Tibial nerve (tissue), 4 donors: ENCODE data around the gene CIB2. TPM values are rescaled to one million over a fixed set of nuclear protein-coding genes. Genes with fewer than 3 reads are reported as not detected.

Experiments used
- DNase-seq, 2 donors: peaks; one replicate each; pipeline ENCODE4 v3.0.0-alpha.2; 2019; ENCODE audit warnings: low spot score in 2 of 2
- H3K27ac ChIP-seq, 4 donors: fragments of 200-600 bp; sonication (generic) in 3 of 4; one replicate each; pipeline ENCODE4 v1.5.1; 2017 to 2019; ENCODE audit warnings: mild to moderate bottlenecking in 1 of 4
- H3K27me3 ChIP-seq, 2 donors: fragments of 200-600 bp; sonication (generic) in 1 of 2; one replicate each; pipeline versions ENCODE4 v1.5.1 to v1.6.0; 2017 to 2019
- H3K36me3 ChIP-seq, 3 donors: fragments of 200-600 bp; sonication (generic); one replicate each; pipeline ENCODE4 v1.5.1; 2018 to 2019
- H3K4me1 ChIP-seq, 4 donors: fragments of 200-600 bp; sonication (generic) in 3 of 4; one replicate each; pipeline ENCODE4 v1.5.1; 2017 to 2019
- H3K4me3 ChIP-seq, 4 donors: fragments of 200-600 bp; sonication (generic) in 3 of 4; one replicate each; pipeline ENCODE4 v1.5.1; 2017 to 2019; ENCODE audit warnings: mild to moderate bottlenecking in 1 of 4, moderate library complexity in 1 of 4
- H3K9me3 ChIP-seq, 4 donors: fragments of 200-600 bp; sonication (generic) in 3 of 4; one replicate each; pipeline ENCODE4 v1.5.1; 2017 to 2019
- EP300 ChIP-seq, 2 donors: sonication (generic); formaldehyde crosslinking; IDR thresholded peaks; one replicate each; pipeline ENCODE4 v1.6.1; 2017; ENCODE audit warnings: antibody characterized with exemption in 2 of 2, mild to moderate bottlenecking in 1 of 2
- POLR2A ChIP-seq, 2 donors: fragments of 450-650 bp; IDR thresholded peaks; one replicate each; pipeline ENCODE4 v1.6.1; 2017; ENCODE audit warnings: antibody characterized with exemption in 2 of 2, mild to moderate bottlenecking in 2 of 2, moderate library complexity in 2 of 2
- WGBS, 2 donors: methylation state at CpG; one replicate each; pipeline ENCODE4 v1.1.5; 2018; 5-methylcytosine and 5-hydroxymethylcytosine counted together
- total RNA-seq, 4 donors: library from RNA; depleted of rRNA; stranded (reverse); fragments of >200 nt; gene quantifications; one replicate each; pipeline ENCODE4 v1.1.0, GENCODE V29; 2016
- TF ChIP-seq, protein P1 (sequence below), 5 experiments: fragments of 200-600 bp in 3 of 5; fragments of 450-650 bp in 2 of 5; sonication (generic) in 3 of 5; IDR thresholded peaks; one replicate each; pipeline ENCODE4 v1.5.1; 2016 to 2019; ENCODE audit warnings: antibody characterized with exemption in 5 of 5, mild to moderate bottlenecking in 3 of 5, moderate library complexity in 2 of 5

The CIB2 gene
- total RNA-seq, 4 donors from 2014 or later, result 0.63 to 11.0 (median 2.8) TPM

DNA sequence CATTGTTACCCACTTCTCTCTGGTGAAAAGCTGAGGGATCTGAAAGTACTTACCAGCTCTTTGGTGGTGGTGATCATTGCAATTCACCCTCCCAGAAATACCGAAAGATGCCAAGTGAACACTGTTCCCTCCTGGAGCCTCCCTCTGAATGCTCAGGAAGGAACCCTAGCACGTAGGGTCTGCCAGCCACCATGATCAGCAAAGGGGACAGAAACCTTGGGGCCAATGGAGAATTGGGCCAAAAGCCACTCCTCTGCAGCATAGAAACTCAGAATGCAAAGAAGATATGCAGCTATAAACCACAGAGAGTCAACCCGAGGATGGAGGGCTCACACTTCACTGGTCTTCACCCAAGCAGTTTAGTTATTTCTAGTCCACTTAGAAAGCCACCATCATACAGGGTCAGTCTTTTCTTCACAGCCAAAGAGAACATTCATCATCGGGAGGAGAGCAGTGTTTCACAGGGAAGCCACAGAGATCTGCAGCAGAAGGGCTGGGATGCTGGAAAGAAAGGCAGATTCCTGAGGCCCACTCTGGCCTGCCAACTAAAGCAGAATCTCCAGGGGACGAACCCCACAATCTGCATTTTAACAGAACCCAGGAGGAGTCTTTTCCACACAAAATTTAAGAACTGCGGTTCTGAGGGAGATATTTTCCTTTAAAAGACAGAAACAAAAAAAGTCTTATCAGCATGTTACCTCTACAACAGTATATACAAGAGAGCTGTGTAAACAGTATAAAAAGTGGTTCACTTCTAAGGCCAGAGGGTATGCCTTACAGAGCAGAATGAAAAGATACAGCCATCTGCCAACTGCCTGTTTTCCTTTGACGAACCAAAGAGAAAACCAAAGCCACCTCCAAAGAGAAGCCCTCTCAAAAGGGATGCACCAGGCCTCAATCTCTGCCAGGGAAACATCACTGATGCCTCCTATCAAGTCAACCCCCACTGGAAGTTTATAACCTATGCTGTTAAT lies 65.0 kb downstream of the CIB2 start:
- TF ChIP-seq POLR2A (IDR thresholded peaks at IDR 0.05) (no peak), EP300 (IDR thresholded peaks at IDR 0.05) (no peak)
- TF ChIP-seq, protein P1, sequence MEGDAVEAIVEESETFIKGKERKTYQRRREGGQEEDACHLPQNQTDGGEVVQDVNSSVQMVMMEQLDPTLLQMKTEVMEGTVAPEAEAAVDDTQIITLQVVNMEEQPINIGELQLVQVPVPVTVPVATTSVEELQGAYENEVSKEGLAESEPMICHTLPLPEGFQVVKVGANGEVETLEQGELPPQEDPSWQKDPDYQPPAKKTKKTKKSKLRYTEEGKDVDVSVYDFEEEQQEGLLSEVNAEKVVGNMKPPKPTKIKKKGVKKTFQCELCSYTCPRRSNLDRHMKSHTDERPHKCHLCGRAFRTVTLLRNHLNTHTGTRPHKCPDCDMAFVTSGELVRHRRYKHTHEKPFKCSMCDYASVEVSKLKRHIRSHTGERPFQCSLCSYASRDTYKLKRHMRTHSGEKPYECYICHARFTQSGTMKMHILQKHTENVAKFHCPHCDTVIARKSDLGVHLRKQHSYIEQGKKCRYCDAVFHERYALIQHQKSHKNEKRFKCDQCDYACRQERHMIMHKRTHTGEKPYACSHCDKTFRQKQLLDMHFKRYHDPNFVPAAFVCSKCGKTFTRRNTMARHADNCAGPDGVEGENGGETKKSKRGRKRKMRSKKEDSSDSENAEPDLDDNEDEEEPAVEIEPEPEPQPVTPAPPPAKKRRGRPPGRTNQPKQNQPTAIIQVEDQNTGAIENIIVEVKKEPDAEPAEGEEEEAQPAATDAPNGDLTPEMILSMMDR (IDR thresholded peaks at IDR 0.05), result no peak
- peak overlapping the region; percentile 61 to 96 (median 88) for H3K27ac ChIP-seq
- peaks cover 0 to 100% (median 90%) of the 10 kb centered on the region in 4 donors for H3K4me1 ChIP-seq
- no peak for DNase-seq
- H3K9me3 ChIP-seq, result no peaks in the 10 kb centered on the region
- no peak overlapping the region for H3K4me3 ChIP-seq
- WGBS, 2 donors, result 46 to 61% methylated on average over 7 of the region's 7 CpGs
- H3K27me3 ChIP-seq, result no peaks in the 10 kb centered on the region
- no peaks in the 10 kb centered on the region for H3K36me3 ChIP-seq

DNA sequence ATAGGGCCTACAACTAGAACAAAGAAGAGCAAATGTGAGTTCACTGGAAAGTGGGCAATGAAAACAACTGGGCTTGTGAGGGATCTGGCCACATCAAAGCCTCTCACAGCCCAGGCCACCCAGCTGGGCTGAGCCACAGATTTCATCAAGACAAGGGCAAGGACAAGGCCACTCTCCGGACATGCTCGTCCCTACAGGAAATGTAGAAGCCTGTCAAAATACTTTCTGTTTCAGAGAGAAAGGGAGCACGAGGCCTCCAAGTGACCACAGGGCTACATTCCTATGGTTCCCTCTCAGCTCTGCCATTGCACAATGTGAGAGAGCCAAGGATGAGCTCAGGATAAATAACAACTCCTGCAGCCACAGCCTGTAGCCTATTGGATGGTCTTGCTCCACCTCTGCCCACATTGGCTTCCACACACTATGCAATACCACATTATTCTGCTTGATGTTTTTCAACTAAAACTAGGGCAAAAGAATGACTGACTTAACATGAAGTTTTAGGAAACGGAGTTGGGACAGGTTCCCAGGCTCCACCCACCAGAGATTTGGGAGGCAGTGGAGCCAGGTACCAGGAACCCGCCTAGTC lies 65.9 kb downstream of the CIB2 start:
- H3K27ac ChIP-seq, result peak overlapping the region; percentile 61 to 96 (median 88)
- H3K36me3 ChIP-seq, result no peaks in the 10 kb centered on the region
- H3K27me3 ChIP-seq, result no peaks in the 10 kb centered on the region
- peak overlapping the region in 1 of 4 donors; percentile 15 for H3K4me3 ChIP-seq
- DNase-seq, result peak; percentile 74 to 89
- 24 to 33% methylated on average over 5 of the region's 5 CpGs for WGBS, 2 donors
- peak; percentile 65 to 98 for TF ChIP-seq EP300 (IDR thresholded peaks at IDR 0.05)
- no peak for TF ChIP-seq POLR2A (IDR thresholded peaks at IDR 0.05)
- TF ChIP-seq, protein P1 (IDR thresholded peaks at IDR 0.05), result peak in 1 of 5 experiments; percentile 17
- H3K9me3 ChIP-seq, result no peaks in the 10 kb centered on the region
- H3K4me1 ChIP-seq, result peaks cover 0 to 100% (median 90%) of the 10 kb centered on the region in 4 donors

DNA sequence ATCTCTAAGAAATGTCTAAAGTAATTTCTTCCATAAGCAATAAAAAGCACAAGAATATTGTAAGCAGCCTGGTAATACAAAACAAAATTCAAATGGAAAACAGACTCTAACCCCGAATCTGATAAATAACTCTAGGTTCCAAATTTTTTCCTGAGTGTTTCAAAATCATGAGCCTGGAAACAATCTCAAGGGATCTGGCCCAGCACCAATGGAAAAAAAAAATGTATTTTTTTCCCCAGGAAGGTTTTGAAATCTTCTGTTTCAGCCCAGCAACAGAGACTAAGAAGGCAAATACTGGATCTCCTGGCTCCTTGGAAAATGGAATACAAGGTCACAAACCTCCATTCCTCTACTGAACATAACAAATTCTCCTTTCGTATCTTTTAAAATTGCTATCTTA lies 66.7 kb downstream of the CIB2 start:
- peak overlapping the region in 1 of 4 donors; percentile 15 for H3K4me3 ChIP-seq
- no peaks in the 10 kb centered on the region for H3K9me3 ChIP-seq
- WGBS, 2 donors, result 34 to 37% methylated on average over 2 of the region's 2 CpGs
- DNase-seq, result peak in 1 of 2 donors; percentile 54
- H3K27me3 ChIP-seq, result no peaks in the 10 kb centered on the region
- H3K27ac ChIP-seq, result peak overlapping the region; percentile 58 to 96 (median 88)
- TF ChIP-seq, protein P1 (IDR thresholded peaks at IDR 0.05), result no peak
- TF ChIP-seq EP300 (IDR thresholded peaks at IDR 0.05), result peak; percentile 38 to 60
- peaks cover 0 to 100% (median 90%) of the 10 kb centered on the region in 4 donors for H3K4me1 ChIP-seq
- H3K36me3 ChIP-seq, result no peaks in the 10 kb centered on the region

DNA sequence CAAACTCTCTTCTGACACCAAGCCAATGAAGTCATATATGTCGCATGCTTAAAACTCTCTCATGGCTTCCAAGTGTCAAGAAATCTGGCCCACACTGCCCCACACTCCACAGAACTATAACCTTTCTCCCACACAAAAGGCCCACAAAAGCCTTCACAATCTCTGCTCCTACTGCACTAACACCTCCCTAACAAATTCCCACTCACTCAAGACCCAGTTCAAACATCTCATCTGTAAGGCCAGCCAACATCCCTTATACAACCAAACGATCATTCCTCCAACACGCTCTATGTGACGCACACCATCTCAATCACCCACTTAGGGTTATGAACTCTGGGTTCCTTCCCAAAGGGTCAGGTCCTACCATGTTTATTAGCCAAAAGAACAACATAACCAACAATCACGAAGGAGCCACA lies 67.3 kb downstream of the CIB2 start:
- TF ChIP-seq EP300 (IDR thresholded peaks at IDR 0.05), result peak in 1 of 2 donors; percentile 54
- TF ChIP-seq, protein P1 (IDR thresholded peaks at IDR 0.05), result no peak
- Histone ChIP-seq H3K36me3 (no peaks in the 10 kb centered on the region), H3K27ac (peak overlapping the region; percentile 58 to 96 (median 88)), H3K4me3 (no peak overlapping the region), H3K9me3 (no peaks in the 10 kb centered on the region), H3K27me3 (no peaks in the 10 kb centered on the region), H3K4me1 (peaks cover 0 to 100% (median 90%) of the 10 kb centered on the region in 4 donors)
- DNase-seq, result peak in 1 of 2 donors; percentile 45
- WGBS, 2 donors, result 20 to 28% methylated on average over 5 of the region's 5 CpGs

DNA sequence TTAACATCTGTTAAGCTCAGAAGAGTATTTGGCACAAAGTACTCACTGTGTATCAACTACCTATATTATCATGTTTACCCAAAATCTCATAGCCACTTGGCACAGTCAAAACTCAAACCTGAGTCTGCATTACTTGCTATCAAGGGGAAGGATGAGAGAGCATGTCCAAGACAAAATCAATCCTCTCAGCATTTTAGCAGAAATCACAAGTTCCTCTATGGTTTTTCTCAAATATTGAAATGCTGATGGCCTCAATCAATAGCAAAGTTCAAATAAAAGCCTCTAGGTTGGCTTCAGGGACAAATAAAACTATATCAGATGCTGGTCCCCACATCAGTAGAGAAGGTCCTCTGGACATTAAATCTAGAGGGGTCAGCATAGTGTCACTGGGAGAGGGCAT lies 68.0 kb downstream of the CIB2 start:
- Histone ChIP-seq H3K27me3 (no peaks in the 10 kb centered on the region), H3K36me3 (no peaks in the 10 kb centered on the region), H3K27ac (peak overlapping the region; percentile 58 to 96 (median 88)), H3K4me1 (peaks cover 0 to 100% (median 90%) of the 10 kb centered on the region in 4 donors), H3K9me3 (no peaks in the 10 kb centered on the region), H3K4me3 (no peak overlapping the region)
- TF ChIP-seq EP300 (IDR thresholded peaks at IDR 0.05) (no peak), POLR2A (IDR thresholded peaks at IDR 0.05) (no peak)
- TF ChIP-seq, protein P1 (IDR thresholded peaks at IDR 0.05), result no peak
- DNase-seq, result no peak
